ENCODE data around the gene CLCN3.
"Not testable (repeated sequence)": the region's sequence is repeated elsewhere in the genome, so short reads cannot be mapped to it uniquely, and the experiment has no call there.

GRCh38 chr4:169571012-169571411, 49.4 kb upstream of the CLCN3 start:
- not testable (repeated sequence) for TF ChIP-seq CTCF (conservative IDR thresholded peaks at IDR 0.05; ENCODE audit: low read depth, low read length); BHLHE40 (IDR thresholded peaks at IDR 0.05; ENCODE audit: low read depth, low read length); RAD21 (IDR thresholded peaks at IDR 0.05; ENCODE audit: low read length); MXI1 (IDR thresholded peaks at IDR 0.05; ENCODE audit: borderline replicate concordance, low read depth, low read length); POLR2A (IDR thresholded peaks at IDR 0.05; ENCODE audit: low read depth, low read length); SMC3 (IDR thresholded peaks at IDR 0.05; ENCODE audit: low read depth, low read length); FOS (IDR thresholded peaks at IDR 0.05; ENCODE audit: low read depth, low read length); CEBPB (IDR thresholded peaks at IDR 0.05; ENCODE audit: low read depth, low read length); RFX5 (IDR thresholded peaks at IDR 0.05; ENCODE audit: low read depth, low read length); NFE2L2 (IDR thresholded peaks at IDR 0.05; ENCODE audit: low read depth, low read length); RCOR1 (IDR thresholded peaks at IDR 0.05; ENCODE audit: insufficient replicate concordance, low read length); MAZ (IDR thresholded peaks at IDR 0.05; ENCODE audit: borderline replicate concordance, low read depth, low read length); MAFK (IDR thresholded peaks at IDR 0.05; ENCODE audit: low read depth, low read length); ELK1 (IDR thresholded peaks at IDR 0.05; ENCODE audit: borderline replicate concordance, low read depth, low read length)
